Measurements from ENCODE around the gene MRGPRF.
"Not testable (repeated sequence)": the region's sequence is repeated elsewhere in the genome, so short reads cannot be mapped to it uniquely, and the experiment has no call there.

MRGPRF gene

DNA sequence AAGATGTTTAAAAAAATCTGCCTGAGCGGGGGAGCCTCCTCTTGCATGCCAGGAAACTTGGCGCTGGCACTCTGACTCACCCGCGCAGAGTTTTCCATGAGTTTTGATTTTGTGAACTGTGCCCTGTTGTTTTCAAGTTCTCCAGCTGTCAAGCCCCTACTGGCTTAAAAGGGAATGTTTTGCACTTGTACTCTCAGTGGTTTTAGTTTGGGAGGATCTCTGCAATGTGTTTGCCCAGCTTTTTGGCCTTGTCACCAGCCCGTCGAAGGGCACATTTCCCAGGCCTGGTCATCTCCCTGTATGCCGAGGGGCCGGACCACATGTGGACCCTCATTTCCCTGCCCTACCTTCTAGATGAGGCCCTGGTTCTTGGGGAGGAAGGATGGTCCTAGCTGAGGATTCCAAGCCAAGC, 12.2 kb downstream of the MRGPRF start:
- peaks cover 6% of the 10 kb centered on the region; the same call in 1 of the 2 replicates for H4K20me1 ChIP-seq (ENCODE audit: insufficient read depth, low read length)
- no peaks in the 10 kb centered on the region for H3K9me3 ChIP-seq (ENCODE audit: insufficient read depth, low read length, severe bottlenecking)
- peaks cover 7% of the 10 kb centered on the region; the same call in 1 of the 2 replicates for H3K4me1 ChIP-seq (ENCODE audit: insufficient read depth, low read length)
- no peaks in the 10 kb centered on the region for H3K27me3 ChIP-seq (ENCODE audit: insufficient read depth, low read length, poor library complexity)
- ATAC-seq (ENCODE audit: insufficient read depth, low read depth): no peak
- no peak overlapping the region for H3K4me3 ChIP-seq (ENCODE audit: low read depth in 1 of 2, low read length in 2 of 2)
- DNase-seq: no peak
- TF ChIP-seq EZH2 (IDR thresholded peaks at IDR 0.05; ENCODE audit: borderline replicate concordance, low read depth, low read length, severe bottlenecking): no peak
- TF ChIP-seq, protein P1, sequence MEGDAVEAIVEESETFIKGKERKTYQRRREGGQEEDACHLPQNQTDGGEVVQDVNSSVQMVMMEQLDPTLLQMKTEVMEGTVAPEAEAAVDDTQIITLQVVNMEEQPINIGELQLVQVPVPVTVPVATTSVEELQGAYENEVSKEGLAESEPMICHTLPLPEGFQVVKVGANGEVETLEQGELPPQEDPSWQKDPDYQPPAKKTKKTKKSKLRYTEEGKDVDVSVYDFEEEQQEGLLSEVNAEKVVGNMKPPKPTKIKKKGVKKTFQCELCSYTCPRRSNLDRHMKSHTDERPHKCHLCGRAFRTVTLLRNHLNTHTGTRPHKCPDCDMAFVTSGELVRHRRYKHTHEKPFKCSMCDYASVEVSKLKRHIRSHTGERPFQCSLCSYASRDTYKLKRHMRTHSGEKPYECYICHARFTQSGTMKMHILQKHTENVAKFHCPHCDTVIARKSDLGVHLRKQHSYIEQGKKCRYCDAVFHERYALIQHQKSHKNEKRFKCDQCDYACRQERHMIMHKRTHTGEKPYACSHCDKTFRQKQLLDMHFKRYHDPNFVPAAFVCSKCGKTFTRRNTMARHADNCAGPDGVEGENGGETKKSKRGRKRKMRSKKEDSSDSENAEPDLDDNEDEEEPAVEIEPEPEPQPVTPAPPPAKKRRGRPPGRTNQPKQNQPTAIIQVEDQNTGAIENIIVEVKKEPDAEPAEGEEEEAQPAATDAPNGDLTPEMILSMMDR (IDR thresholded peaks at IDR 0.05; ENCODE audit: borderline replicate concordance, extremely low read depth, low read length, poor library complexity, severe bottlenecking): peak; percentile 30
- no peaks in the 10 kb centered on the region for H3K79me2 ChIP-seq (ENCODE audit: insufficient read depth, low read length)
- no peak overlapping the region for H3K9ac ChIP-seq (ENCODE audit: low read depth, low read length)
- H3K4me2 ChIP-seq (ENCODE audit: insufficient read depth, low read length): no peak overlapping the region
- H3K36me3 ChIP-seq (ENCODE audit: insufficient read depth, low read length): no peaks in the 10 kb centered on the region
- no peak overlapping the region for H3K27ac ChIP-seq (ENCODE audit: low read length)
- H2AFZ ChIP-seq (ENCODE audit: low read depth, low read length): no peak overlapping the region

DNA sequence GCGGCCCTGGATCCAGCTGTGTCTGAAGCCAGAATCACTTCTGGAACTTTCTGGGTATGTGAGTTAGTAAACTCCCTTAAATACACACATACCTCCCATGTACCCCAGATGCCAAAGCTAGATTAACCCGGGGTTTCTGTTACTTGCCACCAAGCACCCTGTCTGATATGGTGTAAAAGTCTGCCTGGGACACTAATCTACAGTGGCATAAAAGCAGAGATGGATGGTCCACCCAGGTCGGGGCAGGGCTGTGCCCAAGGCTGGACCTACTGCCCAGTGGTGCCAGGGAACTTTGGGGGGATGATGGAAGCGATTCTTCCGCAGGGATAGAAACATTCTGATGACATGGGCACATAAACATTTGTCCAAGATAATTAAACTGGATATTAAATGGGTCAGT, 12.7 kb downstream of the MRGPRF start:
- Histone ChIP-seq H3K4me3 (ENCODE audit: low read depth in 1 of 2, low read length in 2 of 2) (no peak overlapping the region), H3K9me3 (ENCODE audit: insufficient read depth, low read length, severe bottlenecking) (no peaks in the 10 kb centered on the region), H3K27ac (ENCODE audit: low read length) (no peak overlapping the region), H3K79me2 (ENCODE audit: insufficient read depth, low read length) (no peaks in the 10 kb centered on the region), H3K9ac (ENCODE audit: low read depth, low read length) (no peak overlapping the region), H2AFZ (ENCODE audit: low read depth, low read length) (no peak overlapping the region), H3K36me3 (ENCODE audit: insufficient read depth, low read length) (no peaks in the 10 kb centered on the region), H3K27me3 (ENCODE audit: insufficient read depth, low read length, poor library complexity) (no peaks in the 10 kb centered on the region), H3K4me2 (ENCODE audit: insufficient read depth, low read length) (no peak overlapping the region), H4K20me1 (ENCODE audit: insufficient read depth, low read length) (peaks cover 6% of the 10 kb centered on the region; the same call in 1 of the 2 replicates), H3K4me1 (ENCODE audit: insufficient read depth, low read length) (peaks cover 7% of the 10 kb centered on the region; the same call in 1 of the 2 replicates)
- ATAC-seq (ENCODE audit: insufficient read depth, low read depth) (no peak), DNase-seq (no peak)
- TF ChIP-seq, protein P1 (IDR thresholded peaks at IDR 0.05; ENCODE audit: borderline replicate concordance, extremely low read depth, low read length, poor library complexity, severe bottlenecking): no peak
- no peak for TF ChIP-seq EZH2 (IDR thresholded peaks at IDR 0.05; ENCODE audit: borderline replicate concordance, low read depth, low read length, severe bottlenecking)

DNA sequence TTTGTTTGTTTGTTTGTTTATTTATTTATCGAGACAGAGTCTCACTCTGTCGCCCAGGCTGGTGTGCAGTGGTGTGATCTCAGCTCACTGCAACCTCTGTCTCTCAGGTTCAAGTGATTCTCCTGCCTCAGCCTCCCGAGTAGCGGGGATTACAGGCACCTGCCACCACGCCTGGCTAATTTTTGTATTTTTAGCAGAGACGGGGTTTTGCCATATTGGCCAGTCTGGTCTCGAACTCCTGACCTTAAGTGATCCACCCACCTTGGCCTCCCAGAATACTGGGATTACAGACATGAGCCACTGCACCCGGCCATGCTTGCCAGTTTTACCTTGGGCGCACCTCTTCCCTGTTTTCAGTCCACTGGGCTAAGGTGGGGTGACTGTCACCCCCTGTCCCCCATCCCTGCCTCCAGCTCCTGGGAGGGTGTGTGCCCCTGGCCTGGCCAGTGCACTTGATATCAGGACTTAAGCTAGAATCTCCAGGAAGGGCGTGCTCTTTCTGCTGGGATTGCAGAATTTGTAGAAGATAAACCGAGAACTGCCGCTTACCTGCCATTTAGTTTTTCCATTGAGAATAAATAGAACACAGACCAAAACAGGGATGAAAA, 13.2 kb downstream of the MRGPRF start:
- H3K27ac ChIP-seq (ENCODE audit: low read length); H3K79me2 ChIP-seq (ENCODE audit: insufficient read depth, low read length); H2AFZ ChIP-seq (ENCODE audit: low read depth, low read length); H3K27me3 ChIP-seq (ENCODE audit: insufficient read depth, low read length, poor library complexity); H3K4me1 ChIP-seq (ENCODE audit: insufficient read depth, low read length); H3K9ac ChIP-seq (ENCODE audit: low read depth, low read length); DNase-seq; ATAC-seq (ENCODE audit: insufficient read depth, low read depth); H3K36me3 ChIP-seq (ENCODE audit: insufficient read depth, low read length); H3K4me3 ChIP-seq (ENCODE audit: low read depth in 1 of 2, low read length in 2 of 2); H4K20me1 ChIP-seq (ENCODE audit: insufficient read depth, low read length); H3K4me2 ChIP-seq (ENCODE audit: insufficient read depth, low read length); H3K9me3 ChIP-seq (ENCODE audit: insufficient read depth, low read length, severe bottlenecking): not testable (repeated sequence)

DNA sequence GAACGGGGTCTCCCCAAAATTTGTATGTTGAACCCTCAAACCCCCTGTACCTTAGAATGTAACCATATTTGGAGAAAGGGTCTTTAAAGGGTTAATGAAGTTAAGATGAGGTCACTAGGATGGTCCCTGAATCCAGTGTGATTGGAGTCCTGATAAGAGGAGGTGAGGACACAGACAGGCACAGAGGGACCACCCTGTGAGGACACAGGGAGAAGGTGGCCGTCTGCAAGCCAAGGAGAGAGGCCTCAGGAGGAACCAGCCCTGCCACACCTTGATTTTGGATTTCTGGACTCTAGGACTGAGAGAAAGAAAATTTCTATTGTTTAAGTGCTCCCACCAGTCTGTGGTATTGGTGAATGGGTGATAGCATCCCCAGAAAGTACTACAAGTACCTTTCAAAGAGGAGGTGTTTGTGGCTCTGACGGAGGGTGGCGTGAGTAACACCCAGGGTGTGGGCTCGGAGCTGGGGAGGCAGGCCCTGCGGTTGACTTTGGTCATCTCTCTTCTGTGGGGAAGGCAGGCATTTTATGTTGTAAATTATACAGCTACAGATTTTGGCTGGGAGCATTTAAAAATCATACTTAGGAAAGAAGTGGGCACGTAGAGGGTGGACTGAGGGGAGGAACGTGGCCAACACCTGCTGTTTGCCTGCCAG, 13.8 kb downstream of the MRGPRF start:
- H3K4me1 ChIP-seq (ENCODE audit: insufficient read depth, low read length): peaks cover 7% of the 10 kb centered on the region; the same call in 1 of the 2 replicates
- no peak for ATAC-seq (ENCODE audit: insufficient read depth, low read depth)
- no peak for TF ChIP-seq EZH2 (IDR thresholded peaks at IDR 0.05; ENCODE audit: borderline replicate concordance, low read depth, low read length, severe bottlenecking)
- TF ChIP-seq, protein P1 (IDR thresholded peaks at IDR 0.05; ENCODE audit: borderline replicate concordance, extremely low read depth, low read length, poor library complexity, severe bottlenecking): no peak
- no peak overlapping the region for H3K4me3 ChIP-seq (ENCODE audit: low read depth in 1 of 2, low read length in 2 of 2)
- H4K20me1 ChIP-seq (ENCODE audit: insufficient read depth, low read length): no peaks in the 10 kb centered on the region; the same call in 1 of the 2 replicates
- no peak overlapping the region for H2AFZ ChIP-seq (ENCODE audit: low read depth, low read length)
- H3K9me3 ChIP-seq (ENCODE audit: insufficient read depth, low read length, severe bottlenecking): no peaks in the 10 kb centered on the region
- H3K4me2 ChIP-seq (ENCODE audit: insufficient read depth, low read length): no peak overlapping the region
- DNase-seq: no peak
- H3K27ac ChIP-seq (ENCODE audit: low read length): no peak overlapping the region
- H3K36me3 ChIP-seq (ENCODE audit: insufficient read depth, low read length): no peaks in the 10 kb centered on the region
- no peaks in the 10 kb centered on the region for H3K79me2 ChIP-seq (ENCODE audit: insufficient read depth, low read length)
- no peak overlapping the region for H3K9ac ChIP-seq (ENCODE audit: low read depth, low read length)
- H3K27me3 ChIP-seq (ENCODE audit: insufficient read depth, low read length, poor library complexity): no peaks in the 10 kb centered on the region
